Measurements from ENCODE around the gene IFI44L.

IFI44L gene

GRCh38 chr1:78641558-78641957, 21.3 kb downstream of the IFI44L start:
- no peak for DNase-seq (ENCODE audit: low spot score)

- DNase-seq (ENCODE audit: low spot score), result peak; percentile 30
Observed at GRCh38 chr1:78645723-78646122, 25.5 kb downstream of the IFI44L start.

DNA sequence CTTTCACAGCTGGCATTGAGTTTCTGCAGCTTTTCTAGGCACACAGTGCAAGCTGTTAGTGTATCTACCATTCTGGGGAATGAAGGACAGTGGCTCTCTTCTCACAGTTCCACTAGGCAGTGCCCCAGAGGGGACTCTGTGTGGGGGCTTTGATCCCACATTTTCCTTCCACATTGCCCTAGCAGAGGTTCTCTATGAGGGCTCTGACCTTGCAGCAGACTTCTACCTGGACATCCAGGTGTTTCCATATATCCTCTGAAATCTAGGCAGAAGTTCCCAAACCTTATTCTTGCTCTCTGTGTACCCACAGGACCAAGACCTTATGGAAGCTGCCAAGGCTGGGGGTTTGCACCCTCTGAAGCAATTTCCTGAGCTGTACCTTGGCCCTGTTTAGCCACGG, 27.0 kb downstream of the IFI44L start:
- DNase-seq (ENCODE audit: low spot score), result no peak

GRCh38 chr1:78649628-78650027, 29.4 kb downstream of the IFI44L start, which contains the start of gene IFI44:
Gene IFI44 (plus strand): TSS chr1:78649831. CDS start chr1:78650196, 365 bp downstream.
- peak; percentile 83 for DNase-seq (ENCODE audit: low spot score)

- DNase-seq (ENCODE audit: low spot score), result peak; percentile 13
Observed at GRCh38 chr1:78650114-78650660, 29.9 kb downstream of the IFI44L start.

GRCh38 chr1:78651241-78651640, 31.0 kb downstream of the IFI44L start:
- DNase-seq (ENCODE audit: low spot score), result no peak

DNA sequence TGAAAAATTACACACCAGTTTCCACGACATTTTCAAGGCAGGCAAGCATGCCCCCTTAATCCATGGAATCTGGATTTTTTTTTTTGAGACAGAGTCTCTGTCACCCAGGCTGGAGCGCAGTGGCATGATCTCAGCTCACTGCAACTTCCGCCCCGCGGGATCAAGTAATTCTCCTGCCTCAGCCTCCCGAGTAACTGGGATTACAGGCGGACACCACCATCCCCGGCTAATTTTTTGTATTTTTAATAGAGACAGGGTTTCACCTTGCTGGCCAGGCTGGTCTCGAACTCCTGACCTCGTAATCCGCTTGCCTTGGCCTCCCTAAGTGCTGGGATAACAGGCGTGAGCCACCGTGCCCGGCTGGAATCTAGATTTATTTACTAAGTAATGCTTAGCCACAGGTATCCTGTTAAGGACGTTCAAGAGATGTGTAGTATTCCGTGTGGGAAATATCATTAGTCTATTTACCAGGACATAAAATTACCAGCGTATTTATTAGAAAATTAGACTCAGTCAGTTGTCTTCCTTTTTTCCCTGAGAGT, 31.8 kb downstream of the IFI44L start:
- no peak for DNase-seq (ENCODE audit: low spot score)

DNA sequence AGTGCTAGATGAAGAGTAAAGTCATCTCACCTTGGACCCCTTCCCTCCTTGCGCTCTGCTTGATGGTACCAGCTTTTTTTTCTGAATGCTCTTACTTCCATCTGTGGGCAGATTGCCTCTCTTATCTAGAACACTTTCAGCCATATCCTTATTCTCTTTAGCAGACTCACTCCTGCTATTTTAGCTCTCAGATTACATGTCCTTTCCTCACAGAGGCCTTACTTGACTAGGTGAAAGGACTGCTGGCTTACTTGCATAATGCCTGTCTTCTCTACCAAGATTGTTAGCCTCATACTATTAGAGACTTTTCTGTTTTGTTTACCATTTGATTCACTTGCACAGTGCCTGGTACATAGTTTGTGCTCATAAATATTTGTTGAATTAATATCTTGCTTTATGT, 38.7 kb downstream of the IFI44L start:
- DNase-seq (ENCODE audit: low spot score), result no peak

GRCh38 chr1:78663923-78664322, 43.7 kb downstream of the IFI44L start:
- no peak for DNase-seq (ENCODE audit: low spot score)

GRCh38 chr1:78664763-78665162, 44.5 kb downstream of the IFI44L start:
- DNase-seq (ENCODE audit: low spot score), result no peak

DNA sequence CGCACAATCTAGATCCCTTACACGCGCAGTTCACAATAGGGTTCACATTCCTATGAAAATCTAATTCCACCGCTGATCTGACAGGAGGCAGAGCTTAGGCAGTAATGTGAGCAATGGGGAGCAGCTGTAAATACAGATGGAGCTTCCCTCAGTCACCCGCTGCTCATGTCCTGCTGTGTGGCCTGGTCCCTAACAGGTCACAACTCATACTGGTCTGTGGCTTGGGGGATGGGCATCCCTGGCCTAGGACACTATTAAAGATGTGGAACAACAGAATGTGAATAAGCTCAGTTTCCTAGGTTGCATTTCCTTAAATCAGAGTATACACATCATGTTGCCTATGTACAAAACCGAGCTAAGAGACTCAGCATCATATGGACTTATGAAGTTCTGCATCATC, 45.6 kb downstream of the IFI44L start:
- no peak for DNase-seq (ENCODE audit: low spot score)

DNA sequence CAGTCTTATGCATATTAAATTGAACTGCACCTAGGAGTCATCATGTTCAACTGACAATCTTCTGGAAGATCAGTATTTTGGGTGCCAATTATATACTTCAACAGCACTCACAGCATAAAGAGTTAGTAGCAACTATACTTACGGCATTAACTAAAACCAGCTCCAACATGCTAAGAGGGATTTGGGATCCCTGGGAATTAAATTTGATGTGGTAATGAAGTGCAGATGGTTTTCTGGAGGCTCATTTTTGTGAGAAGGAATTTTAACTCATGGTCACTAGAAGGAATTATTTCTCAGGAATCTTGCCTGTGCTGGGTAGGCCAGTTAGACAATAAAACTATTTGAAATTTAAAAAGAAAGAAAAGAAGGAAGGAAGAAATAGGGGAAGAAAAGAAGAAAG, 47.7 kb downstream of the IFI44L start:
- no peak for DNase-seq (ENCODE audit: low spot score)

DNA sequence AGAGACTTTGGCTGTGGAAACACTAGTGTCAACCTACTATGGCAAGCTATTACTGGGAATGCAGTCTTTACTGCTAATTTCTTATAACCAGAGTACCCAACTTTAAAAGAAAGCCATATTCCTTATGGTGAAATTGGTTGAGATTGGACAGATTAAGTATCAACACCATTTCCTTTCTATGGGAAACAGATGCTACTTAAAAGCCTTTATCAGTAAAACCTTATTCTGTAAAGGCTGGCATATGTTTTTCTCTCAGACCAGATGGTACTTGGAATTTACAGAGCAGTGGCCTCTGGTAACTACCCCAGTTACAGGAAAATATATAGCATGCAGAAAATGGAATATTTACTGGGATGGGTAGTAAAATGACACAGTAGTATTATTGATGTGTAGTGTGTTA, 48.2 kb downstream of the IFI44L start:
- DNase-seq (ENCODE audit: low spot score), result no peak

- no peak for DNase-seq (ENCODE audit: low spot score)
Observed at GRCh38 chr1:78672428-78672827, 52.2 kb downstream of the IFI44L start.

DNA sequence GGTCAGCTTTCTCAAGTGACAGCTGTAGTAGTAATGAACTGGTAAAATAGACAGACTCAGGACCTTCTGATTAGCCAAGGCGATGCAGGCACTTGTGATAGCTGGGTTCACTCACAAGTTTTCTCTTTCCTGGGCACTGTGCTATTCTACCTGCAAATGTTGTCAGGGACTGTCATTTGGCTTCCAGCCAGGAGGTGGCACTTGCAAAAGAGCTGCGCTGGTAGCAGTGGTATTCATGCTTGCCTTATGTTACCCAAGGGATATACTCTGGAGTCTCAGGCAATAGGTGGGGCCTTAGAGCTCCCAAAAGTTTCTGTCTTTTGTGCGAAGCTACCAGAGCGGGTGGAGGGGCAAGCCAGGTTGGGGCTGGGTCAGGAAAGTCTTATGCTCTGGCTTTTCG, 52.9 kb downstream of the IFI44L start:
- DNase-seq (ENCODE audit: low spot score), result no peak

DNA sequence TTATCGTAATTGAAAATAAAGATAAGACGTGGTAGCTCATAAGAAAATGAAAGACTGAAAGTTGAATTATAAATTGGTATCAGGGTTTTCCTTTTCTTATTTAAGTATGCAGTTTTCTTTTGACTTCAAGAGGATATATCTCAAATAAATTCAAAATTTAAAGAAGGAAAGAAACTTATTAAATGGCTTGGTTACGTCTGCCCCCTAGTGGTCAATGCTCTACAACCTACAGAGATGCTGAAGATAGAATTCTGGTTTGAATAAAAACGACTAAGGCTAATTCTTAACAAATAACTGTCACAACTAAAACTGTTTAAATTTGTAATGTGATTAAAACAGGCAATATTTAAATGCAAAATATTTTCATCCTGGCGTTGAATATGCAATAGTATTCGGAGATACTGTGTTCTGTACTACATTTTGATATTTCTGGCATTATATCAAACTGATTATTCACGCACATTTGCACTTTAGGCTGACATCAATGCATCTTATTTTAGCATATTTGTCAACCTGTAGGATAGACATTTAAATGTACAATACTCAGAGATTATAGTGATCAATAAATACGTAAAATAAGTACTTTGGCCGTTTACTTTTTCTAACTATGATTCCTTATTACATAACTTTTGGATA, 56.2 kb downstream of the IFI44L start:
- peak; percentile 75 for DNase-seq (ENCODE audit: low spot score)

DNA sequence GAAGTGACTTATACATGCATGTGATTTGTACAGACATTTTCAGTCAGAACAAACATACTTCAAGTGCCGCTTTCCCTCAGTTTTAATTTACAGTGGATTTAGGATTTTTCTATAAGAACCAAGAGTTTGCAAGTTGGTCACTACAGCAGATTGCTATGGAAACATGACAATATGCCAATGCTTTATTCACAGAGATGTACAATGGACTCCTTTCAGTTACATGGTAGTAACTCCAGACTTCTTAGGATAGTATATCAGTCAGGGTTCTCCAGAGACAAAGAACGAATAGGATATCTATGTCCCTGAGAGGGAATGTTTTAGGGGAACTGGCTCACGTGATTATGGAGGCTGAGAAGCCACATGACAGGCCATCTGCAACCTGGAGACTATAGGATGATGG, 56.7 kb downstream of the IFI44L start:
- no peak for DNase-seq (ENCODE audit: low spot score)

- no peak for DNase-seq (ENCODE audit: low spot score)
Observed at GRCh38 chr1:78677788-78678187, 57.5 kb downstream of the IFI44L start.

- DNase-seq (ENCODE audit: low spot score), result no peak
Observed at GRCh38 chr1:78678324-78678723, 58.1 kb downstream of the IFI44L start.

- DNase-seq (ENCODE audit: low spot score), result no peak
Observed at GRCh38 chr1:78681265-78681664, 61.0 kb downstream of the IFI44L start.

GRCh38 chr1:78682496-78682895, 62.2 kb downstream of the IFI44L start:
- no peak for DNase-seq (ENCODE audit: low spot score)

GRCh38 chr1:78683079-78683478, 62.8 kb downstream of the IFI44L start:
- DNase-seq (ENCODE audit: low spot score), result peak; percentile 27

DNA sequence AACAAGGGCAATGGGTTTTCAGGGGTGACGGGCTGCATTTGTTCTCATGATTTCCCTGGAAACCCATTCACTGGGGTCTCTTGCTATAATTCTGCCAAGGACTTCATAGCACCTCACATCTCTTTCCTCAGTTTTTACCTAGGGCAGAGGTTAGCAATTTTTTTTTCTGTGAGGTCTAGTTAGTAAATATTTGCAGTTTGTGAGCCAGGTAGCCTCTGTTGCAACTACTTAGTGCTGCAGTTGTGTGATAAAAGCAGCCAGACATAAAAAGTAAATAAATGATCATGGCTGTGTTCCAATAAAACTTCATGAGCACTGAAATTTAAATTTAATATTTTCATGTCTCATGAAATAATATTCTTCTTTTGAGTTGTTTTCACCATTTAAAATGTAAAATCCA, 67.1 kb downstream of the IFI44L start:
- DNase-seq (ENCODE audit: low spot score), result no peak

- peak; percentile 17 for DNase-seq (ENCODE audit: low spot score)
Observed at GRCh38 chr1:78687914-78688313, 67.7 kb downstream of the IFI44L start.

All from kidney capillary endothelial cell (primary cell).